ENCODE results near the gene LRIG1.

DNA sequence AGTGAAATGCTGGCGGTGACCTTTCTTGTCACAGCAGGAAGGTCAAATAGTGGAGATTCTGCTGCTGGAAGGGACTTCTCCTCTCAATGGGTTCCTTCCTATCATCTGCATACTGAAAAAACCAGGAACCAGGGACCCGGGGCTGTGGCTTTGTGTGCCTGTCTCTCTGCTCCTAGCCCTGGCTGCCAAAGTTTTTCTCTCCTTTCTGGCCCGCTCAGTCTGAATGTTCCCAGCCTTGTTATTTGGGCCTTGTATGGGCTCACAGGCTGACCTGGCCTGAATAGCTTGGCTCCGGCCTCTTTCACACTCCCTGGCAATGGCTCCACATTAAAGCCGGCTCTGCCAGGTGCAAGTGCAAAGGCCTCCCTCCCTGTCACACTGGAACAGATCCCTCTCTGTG, 94.7 kb downstream of the LRIG1 start:
- TF ChIP-seq TAF1 (IDR thresholded peaks at IDR 0.05; ENCODE audit: borderline replicate concordance, insufficient read depth, low read length) (no peak), POLR2AphosphoS5 (IDR thresholded peaks at IDR 0.05; ENCODE audit: low read depth, low read length) (no peak)
- TF ChIP-seq, protein P1, sequence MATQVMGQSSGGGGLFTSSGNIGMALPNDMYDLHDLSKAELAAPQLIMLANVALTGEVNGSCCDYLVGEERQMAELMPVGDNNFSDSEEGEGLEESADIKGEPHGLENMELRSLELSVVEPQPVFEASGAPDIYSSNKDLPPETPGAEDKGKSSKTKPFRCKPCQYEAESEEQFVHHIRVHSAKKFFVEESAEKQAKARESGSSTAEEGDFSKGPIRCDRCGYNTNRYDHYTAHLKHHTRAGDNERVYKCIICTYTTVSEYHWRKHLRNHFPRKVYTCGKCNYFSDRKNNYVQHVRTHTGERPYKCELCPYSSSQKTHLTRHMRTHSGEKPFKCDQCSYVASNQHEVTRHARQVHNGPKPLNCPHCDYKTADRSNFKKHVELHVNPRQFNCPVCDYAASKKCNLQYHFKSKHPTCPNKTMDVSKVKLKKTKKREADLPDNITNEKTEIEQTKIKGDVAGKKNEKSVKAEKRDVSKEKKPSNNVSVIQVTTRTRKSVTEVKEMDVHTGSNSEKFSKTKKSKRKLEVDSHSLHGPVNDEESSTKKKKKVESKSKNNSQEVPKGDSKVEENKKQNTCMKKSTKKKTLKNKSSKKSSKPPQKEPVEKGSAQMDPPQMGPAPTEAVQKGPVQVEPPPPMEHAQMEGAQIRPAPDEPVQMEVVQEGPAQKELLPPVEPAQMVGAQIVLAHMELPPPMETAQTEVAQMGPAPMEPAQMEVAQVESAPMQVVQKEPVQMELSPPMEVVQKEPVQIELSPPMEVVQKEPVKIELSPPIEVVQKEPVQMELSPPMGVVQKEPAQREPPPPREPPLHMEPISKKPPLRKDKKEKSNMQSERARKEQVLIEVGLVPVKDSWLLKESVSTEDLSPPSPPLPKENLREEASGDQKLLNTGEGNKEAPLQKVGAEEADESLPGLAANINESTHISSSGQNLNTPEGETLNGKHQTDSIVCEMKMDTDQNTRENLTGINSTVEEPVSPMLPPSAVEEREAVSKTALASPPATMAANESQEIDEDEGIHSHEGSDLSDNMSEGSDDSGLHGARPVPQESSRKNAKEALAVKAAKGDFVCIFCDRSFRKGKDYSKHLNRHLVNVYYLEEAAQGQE (IDR thresholded peaks at IDR 0.05; ENCODE audit: insufficient read depth in 1 of 2, low read depth in 2 of 2, low read length in 2 of 2): no peak

Measured in PFSK-1 (cell line).